Activated naive CD4-positive, alpha-beta T cell treated with Interleukin-2 at 50 U/mL for 16 hours (primary cell): Measurements from ENCODE around the gene DSG1.

Experiments
- DNase-seq: peaks from one replicate; pipeline ENCODE4 v3.0.0-alpha.2; 2020

The DSG1 gene

GRCh38 chr18:31354990-31355389, 37.0 kb downstream of the DSG1 start:
- DNase-seq, result no peak

- DNase-seq, result no peak
Observed at GRCh38 chr18:31356025-31356424, 38.1 kb downstream of the DSG1 start.

- no peak for DNase-seq
Observed at GRCh38 chr18:31364190-31364589, 46.2 kb downstream of the DSG1 start.

GRCh38 chr18:31369478-31369877, 51.5 kb downstream of the DSG1 start:
- DNase-seq, result no peak

- no peak for DNase-seq
Observed at GRCh38 chr18:31371989-31372388, 54.0 kb downstream of the DSG1 start.

- DNase-seq, result no peak
Observed at GRCh38 chr18:31373641-31374040, 55.7 kb downstream of the DSG1 start.

GRCh38 chr18:31376477-31376876, 58.5 kb downstream of the DSG1 start, which contains the start of gene DSG4:
Gene DSG4 (plus strand): TSS chr18:31376777. CDS start chr18:31376912, 135 bp downstream.
- no peak for DNase-seq

- no peak for DNase-seq
Observed at GRCh38 chr18:31380912-31381311, 63.0 kb downstream of the DSG1 start.

GRCh38 chr18:31382107-31382506, 64.1 kb downstream of the DSG1 start:
- DNase-seq, result no peak

GRCh38 chr18:31386741-31387140, 68.8 kb downstream of the DSG1 start:
- no peak for DNase-seq

- no peak for DNase-seq
Observed at GRCh38 chr18:31393286-31393685, 75.3 kb downstream of the DSG1 start.

- no peak for DNase-seq
Observed at GRCh38 chr18:31396796-31397612, 79.0 kb downstream of the DSG1 start.

- DNase-seq, result no peak
Observed at GRCh38 chr18:31398191-31398590, 80.2 kb downstream of the DSG1 start.

GRCh38 chr18:31399306-31400032, 81.5 kb downstream of the DSG1 start:
- no peak for DNase-seq

GRCh38 chr18:31401156-31402025, 83.4 kb downstream of the DSG1 start:
- DNase-seq, result no peak

GRCh38 chr18:31402026-31402373, 84.0 kb downstream of the DSG1 start:
- DNase-seq, result no peak

GRCh38 chr18:31403409-31403808, 85.4 kb downstream of the DSG1 start:
- no peak for DNase-seq
